GM12801 (cell line): ENCODE results near the gene CCDC187.

Source experiments
- CTCF ChIP-seq: IDR thresholded peaks from one replicate; pipeline ENCODE4 v1.5.1; 2011; ENCODE audit warnings: control low read depth; ENCODE audit not compliant: insufficient read length; ENCODE audit errors: extremely low read depth

CCDC187 gene

GRCh38 chr9:136306211-136307208 is 2.6 kb upstream of the CCDC187 start:
- TF ChIP-seq CTCF: no peak

GRCh38 chr9:136305804-136306203 is 1.9 kb upstream of the CCDC187 start:
- TF ChIP-seq CTCF: no peak

- TF ChIP-seq CTCF: no peak
Observed at GRCh38 chr9:136304981-136305380, 1.1 kb upstream of the CCDC187 start.

- no peak for TF ChIP-seq CTCF
Observed at GRCh38 chr9:136304456-136304855, 562 bp upstream of the CCDC187 start.

GRCh38 chr9:136303066-136303824 is 649 bp downstream of the CCDC187 start:
- TF ChIP-seq CTCF: no peak

- no peak for TF ChIP-seq CTCF
Observed at GRCh38 chr9:136302527-136302926, 1.4 kb downstream of the CCDC187 start.

- no peak for TF ChIP-seq CTCF
Observed at GRCh38 chr9:136300866-136301265, 3.0 kb downstream of the CCDC187 start.
